Lung (tissue), 12 donors: Measurements from ENCODE around the gene CCL19. TPM values are rescaled to one million over a fixed set of nuclear protein-coding genes. Genes with fewer than 3 reads are reported as not detected.

Source experiments
- ATAC-seq: fragments of 200-7000 bp; cut with Tn5 transposase; one replicate; pipeline ENCODE4 v1.9.1; 2020; ENCODE audit warnings: moderate number of reproducible peaks; ENCODE audit not compliant: insufficient read depth, low FRiP score
- DNase-seq, 3 donors: peaks; one replicate each; pipeline ENCODE4 v3.0.0-alpha.2; 2013 to 2017
- H3K27ac ChIP-seq, 2 donors: one replicate each; pipeline ENCODE4 v1.5.1; 2013; ENCODE audit warnings: mild to moderate bottlenecking in 2 of 2, moderate library complexity in 2 of 2, control low read depth in 1 of 2, inconsistent platforms in 1 of 2, low read depth in 1 of 2, low read length in 1 of 2
- H3K27me3 ChIP-seq, 3 donors: one replicate each; pipeline ENCODE4 v1.5.1; 2013; ENCODE audit warnings: low read length in 2 of 3; ENCODE audit not compliant: control insufficient read depth in 3 of 3, insufficient read depth in 3 of 3
- H3K36me3 ChIP-seq, 4 donors: one replicate each; pipeline ENCODE4 v1.5.1; 2013; ENCODE audit warnings: low read length in 4 of 4, mild to moderate bottlenecking in 1 of 4, moderate library complexity in 1 of 4; ENCODE audit not compliant: control insufficient read depth in 4 of 4, insufficient read depth in 4 of 4
- H3K4me1 ChIP-seq, 5 donors: one replicate each; pipeline ENCODE4 v1.5.1; 2013; ENCODE audit warnings: low read length in 5 of 5, mild to moderate bottlenecking in 2 of 5, moderate library complexity in 1 of 5; ENCODE audit not compliant: control insufficient read depth in 5 of 5, insufficient read depth in 5 of 5
- H3K4me3 ChIP-seq: one replicate; pipeline ENCODE4 v1.5.1; 2013; ENCODE audit warnings: mild to moderate bottlenecking, control low read depth, moderate library complexity
- H3K9ac ChIP-seq, 2 donors: one replicate each; pipeline ENCODE4 v1.5.1; 2013; ENCODE audit warnings: low read length in 2 of 2, control low read depth in 1 of 2; ENCODE audit not compliant: insufficient read depth in 1 of 2
- H3K9me3 ChIP-seq, 4 donors: one replicate each; pipeline ENCODE4 v1.5.1; 2013; ENCODE audit warnings: low read length in 3 of 4, mild to moderate bottlenecking in 1 of 4, moderate library complexity in 1 of 4; ENCODE audit not compliant: control insufficient read depth in 4 of 4, insufficient read depth in 3 of 4
- WGBS, 2 donors: extraction: QIAGEN DNeasy Blood & Tissue Kit; methylation state at CpG; one replicate each; pipeline ENCODE4 v1.1.7; 2013; 5-methylcytosine and 5-hydroxymethylcytosine counted together
- polyA plus RNA-seq, 2 donors: library from polyadenylated mRNA; stranded (reverse); fragments of 200-250 nt; gene quantifications; one replicate each; pipeline ENCODE4 v1.2.1, GENCODE V29; 2013
- total RNA-seq, 2 donors: library from RNA; depleted of rRNA in 1 of 2; stranded (reverse); fragments of >200 nt in 1 of 2; gene quantifications; one replicate each; pipeline ENCODE4 v1.2.1, GENCODE V29; 2014 to 2021
- TF ChIP-seq, protein P1 (sequence below): IDR thresholded peaks from 2 replicates; pipeline ENCODE4 v1.5.1; 2012; ENCODE audit warnings: mild to moderate bottlenecking; ENCODE audit errors: control extremely low read depth, extremely low read depth
- donor health status: control.
- donor health status: control.
- donor health status: Bipolar disorder and iron deficiency.
- donor health status: healthy.
- donor health status: DM: yes; HTN: yes; CAD: no.

Gene CCL19
- total and polyA plus RNA-seq, 4 donors, result 6.5 to 81.5 (median 26.6) TPM

DNA sequence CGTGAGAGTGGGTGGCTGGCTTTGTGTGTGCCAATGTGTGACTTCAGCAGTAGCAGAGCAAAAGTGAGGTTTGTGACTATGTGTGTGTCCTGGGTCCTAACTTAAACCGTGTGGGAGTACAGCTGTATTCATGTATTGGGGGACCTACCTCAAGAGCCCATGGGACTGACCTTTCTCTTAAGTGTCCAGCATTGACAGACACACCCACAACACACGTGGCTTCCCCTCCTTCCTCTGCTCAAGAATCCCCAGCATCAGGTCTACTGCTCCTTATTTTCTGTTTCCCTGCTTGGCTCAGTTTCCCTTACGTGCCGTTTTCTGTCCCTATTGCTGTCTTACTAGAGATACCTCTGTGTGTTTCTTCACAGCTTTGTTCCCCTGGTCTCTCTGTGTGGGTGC is 38.5 kb downstream of the CCL19 start:
- peak overlapping the region; percentile 81 to 88 for H3K27ac ChIP-seq
- no peaks in the 10 kb centered on the region for H3K27me3 ChIP-seq
- ATAC-seq, result no peak
- TF ChIP-seq, protein P1, sequence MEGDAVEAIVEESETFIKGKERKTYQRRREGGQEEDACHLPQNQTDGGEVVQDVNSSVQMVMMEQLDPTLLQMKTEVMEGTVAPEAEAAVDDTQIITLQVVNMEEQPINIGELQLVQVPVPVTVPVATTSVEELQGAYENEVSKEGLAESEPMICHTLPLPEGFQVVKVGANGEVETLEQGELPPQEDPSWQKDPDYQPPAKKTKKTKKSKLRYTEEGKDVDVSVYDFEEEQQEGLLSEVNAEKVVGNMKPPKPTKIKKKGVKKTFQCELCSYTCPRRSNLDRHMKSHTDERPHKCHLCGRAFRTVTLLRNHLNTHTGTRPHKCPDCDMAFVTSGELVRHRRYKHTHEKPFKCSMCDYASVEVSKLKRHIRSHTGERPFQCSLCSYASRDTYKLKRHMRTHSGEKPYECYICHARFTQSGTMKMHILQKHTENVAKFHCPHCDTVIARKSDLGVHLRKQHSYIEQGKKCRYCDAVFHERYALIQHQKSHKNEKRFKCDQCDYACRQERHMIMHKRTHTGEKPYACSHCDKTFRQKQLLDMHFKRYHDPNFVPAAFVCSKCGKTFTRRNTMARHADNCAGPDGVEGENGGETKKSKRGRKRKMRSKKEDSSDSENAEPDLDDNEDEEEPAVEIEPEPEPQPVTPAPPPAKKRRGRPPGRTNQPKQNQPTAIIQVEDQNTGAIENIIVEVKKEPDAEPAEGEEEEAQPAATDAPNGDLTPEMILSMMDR, result no peak
- peak in 2 of 3 donors; percentile 24 to 33 for DNase-seq
- H3K4me1 ChIP-seq, result peaks cover 12 to 58% (median 35%) of the 10 kb centered on the region in 5 donors
- H3K9me3 ChIP-seq, result no peaks in the 10 kb centered on the region
- WGBS, 2 donors, result 26 to 55% methylated on average over 5 of the region's 5 CpGs
- peak overlapping the region; percentile 30 for H3K4me3 ChIP-seq
- peaks cover 0 to 23% (median 18%) of the 10 kb centered on the region in 4 donors for H3K36me3 ChIP-seq
- peak overlapping the region in 1 of 2 donors; percentile 44 for H3K9ac ChIP-seq

DNA sequence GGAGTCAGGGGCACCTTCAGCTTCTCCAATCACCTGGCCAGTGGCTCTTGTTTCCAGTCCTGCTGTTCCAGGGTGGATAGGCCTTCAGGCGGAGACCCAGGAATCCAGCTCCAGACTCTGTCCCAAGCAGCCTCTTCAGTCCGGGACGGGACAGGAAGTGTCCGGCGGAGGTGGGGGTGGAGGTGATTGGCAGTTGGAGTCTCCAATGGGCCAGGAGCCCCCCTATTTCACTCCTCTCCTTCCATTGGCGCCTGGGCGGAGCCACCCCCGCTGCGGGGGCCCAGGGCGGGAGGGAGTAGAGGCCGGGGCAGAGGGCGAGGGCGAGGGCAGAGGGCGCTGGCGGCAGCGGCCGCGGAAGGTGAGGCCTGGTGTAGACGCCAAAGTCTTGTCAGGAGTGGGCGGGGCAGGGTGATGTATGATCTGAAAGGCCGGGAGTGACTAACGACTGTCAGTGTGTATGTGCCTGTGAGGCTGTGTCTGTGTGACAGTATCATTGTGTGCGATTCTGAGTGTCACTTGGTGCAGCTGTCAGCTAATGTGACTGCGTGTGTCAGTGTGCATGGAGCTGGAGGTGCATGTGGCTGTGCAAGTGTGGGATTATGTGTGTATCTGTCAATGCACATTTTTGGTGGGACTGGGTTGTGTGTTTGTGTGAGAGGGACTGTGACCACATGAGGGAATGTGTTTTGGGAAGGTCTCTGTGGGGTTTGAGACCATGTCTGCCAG is 39.0 kb downstream of the CCL19 start, which contains the start of gene IL11RA:
Gene IL11RA (plus strand): TSS at position 310 of the 726 bp plus-strand sequence. CDS start 3,033 bp downstream, outside the sequence.
- 13 to 22% methylated on average over 24 of the region's 24 CpGs for WGBS, 2 donors
- no peaks in the 10 kb centered on the region for H3K27me3 ChIP-seq
- peak; percentile 73 for ATAC-seq
- peaks cover 12 to 63% (median 37%) of the 10 kb centered on the region in 5 donors for H3K4me1 ChIP-seq
- H3K27ac ChIP-seq, result peak within 1 kb of the TSS; percentile 81 to 88
- H3K9ac ChIP-seq, result peak within 1 kb of the TSS in 1 of 2 donors; percentile 44
- TF ChIP-seq, protein P1, result no peak
- no peaks in the 10 kb centered on the region for H3K9me3 ChIP-seq
- peaks cover 0 to 23% (median 18%) of the 10 kb centered on the region in 4 donors for H3K36me3 ChIP-seq
- DNase-seq, result peak; percentile 83 to 95 (median 86)
- H3K4me3 ChIP-seq, result peak within 1 kb of the TSS; percentile 30

DNA sequence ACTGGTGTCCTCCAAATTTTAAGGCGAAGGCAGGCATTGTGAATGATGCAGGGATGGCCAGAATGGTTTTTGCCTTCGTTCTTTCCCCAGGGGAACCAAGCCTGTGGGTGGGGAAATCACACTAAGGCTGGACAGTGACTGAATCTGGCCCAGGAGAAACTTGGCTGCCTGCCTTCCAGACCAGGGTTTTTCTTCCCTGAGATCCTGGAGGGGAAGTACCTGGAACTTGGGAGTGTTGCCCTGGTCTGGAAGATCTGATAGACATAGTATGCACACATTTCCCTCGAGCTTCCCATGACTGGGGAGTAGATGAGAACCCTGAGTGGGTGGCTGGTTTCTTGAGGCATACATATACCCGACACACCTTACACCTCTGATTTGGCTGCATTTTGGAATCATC is 39.8 kb downstream of the CCL19 start:
- peak overlapping the region; percentile 81 to 88 for H3K27ac ChIP-seq
- peaks cover 12 to 65% (median 37%) of the 10 kb centered on the region in 5 donors for H3K4me1 ChIP-seq
- no peak overlapping the region for H3K4me3 ChIP-seq
- H3K9me3 ChIP-seq, result no peaks in the 10 kb centered on the region
- TF ChIP-seq, protein P1, result no peak
- H3K27me3 ChIP-seq, result no peaks in the 10 kb centered on the region
- WGBS, 2 donors, result 54 to 69% methylated on average over 4 of the region's 4 CpGs
- no peak for ATAC-seq
- H3K9ac ChIP-seq, result no peak overlapping the region
- peaks cover 0 to 20% (median 16%) of the 10 kb centered on the region in 4 donors for H3K36me3 ChIP-seq
- peak in 1 of 3 donors; percentile 16 for DNase-seq
